Loucy (cell line): ENCODE data around the gene FARP1.

Experiments
- CTCF ChIP-seq: fragments of 200-600 bp; sonication (generic); conservative IDR thresholded peaks from 2 replicates; pipeline ENCODE4 v1.5.1; 2014; ENCODE audit warnings: mild to moderate bottlenecking, antibody characterized with exemption, low read length
- EZH2phosphoT487 ChIP-seq: fragments of 200-600 bp; IDR thresholded peaks from 2 replicates; pipeline ENCODE4 v1.6.1; 2018; ENCODE audit warnings: antibody characterized with exemption, mild to moderate bottlenecking, moderate library complexity, borderline replicate concordance

DNA sequence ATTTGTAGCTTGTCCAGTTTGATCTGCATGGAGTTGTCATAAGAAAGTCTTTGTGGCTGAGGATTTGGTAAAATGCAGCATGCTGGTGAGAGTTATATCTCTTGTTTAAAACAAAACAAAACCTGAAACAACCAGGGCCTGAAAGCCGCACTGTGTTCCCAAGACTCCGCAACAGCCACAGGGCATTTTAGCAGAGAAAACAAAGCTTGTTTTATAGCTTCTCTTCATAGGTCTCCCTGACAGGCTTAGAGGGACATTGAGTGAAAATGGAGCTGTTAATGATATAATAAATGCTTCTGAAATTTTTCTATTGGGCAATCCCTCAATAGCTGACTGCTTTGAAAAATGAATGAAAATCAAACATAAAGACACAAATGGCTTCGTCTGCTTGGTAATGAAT lies 182.8 kb downstream of the FARP1 start:
- TF ChIP-seq CTCF (no peak), EZH2phosphoT487 (no peak)
